DOHH2 (cell line): ENCODE measurements around the gene PRKN.

ENCODE experiments used
- H3F3A ChIP-seq: fragments of 200-600 bp; sonication (generic), shearing (Covaris generic); 2 replicates; pipeline ENCODE4 v1.6.0; 2016; ENCODE audit warnings: antibody characterized with exemption, mild to moderate bottlenecking; ENCODE audit not compliant: control insufficient read depth, insufficient read depth
- H3K27ac ChIP-seq: fragments of 200-600 bp; sonication (generic); 2 replicates; pipeline ENCODE4 v1.5.1; 2014; ENCODE audit warnings: low read depth, mild to moderate bottlenecking, low read length, moderate library complexity
- H3K27me3 ChIP-seq: fragments of 200-600 bp; sonication (generic); 2 replicates; pipeline ENCODE4 v1.6.1; 2014; ENCODE audit warnings: mild to moderate bottlenecking, low read length, mixed read lengths; ENCODE audit not compliant: control insufficient read depth
- H3K36me3 ChIP-seq: fragments of 200-600 bp; sonication (generic); 2 replicates; pipeline ENCODE4 v1.6.1; 2014; ENCODE audit warnings: mild to moderate bottlenecking, low read length, moderate library complexity, mixed read lengths; ENCODE audit not compliant: control insufficient read depth
- H3K4me1 ChIP-seq: fragments of 200-600 bp; sonication (generic); 2 replicates; pipeline ENCODE4 v1.6.1; 2014; ENCODE audit warnings: mild to moderate bottlenecking, low read length, mixed read lengths; ENCODE audit not compliant: control insufficient read depth
- H3K4me2 ChIP-seq: fragments of 200-600 bp; sonication (generic); 2 replicates; pipeline ENCODE4 v1.6.0; 2014; ENCODE audit warnings: mild to moderate bottlenecking, low read length, moderate library complexity
- H3K4me3 ChIP-seq: fragments of 200-600 bp; sonication (generic); 2 replicates; pipeline ENCODE4 v1.5.1; 2014; ENCODE audit warnings: mild to moderate bottlenecking, low read length, mixed read lengths
- H3K79me2 ChIP-seq: fragments of 200-600 bp; sonication (generic); 2 replicates; pipeline ENCODE4 v1.6.1; 2014; ENCODE audit warnings: mild to moderate bottlenecking, low read length, mixed read lengths; ENCODE audit not compliant: control insufficient read depth
- H3K9me2 ChIP-seq: fragments of 200-600 bp; sonication (generic); replicated peaks from 2 replicates; pipeline ENCODE4 v1.6.1; 2014; ENCODE audit warnings: mild to moderate bottlenecking, low read length, mixed read lengths; ENCODE audit not compliant: control insufficient read depth
- H3K9me3 ChIP-seq: fragments of 200-600 bp; sonication (generic); 2 replicates; pipeline ENCODE4 v1.6.1; 2014; ENCODE audit warnings: antibody characterized with exemption, low read length, mixed read lengths; ENCODE audit not compliant: control insufficient read depth, insufficient read depth
- H4K20me1 ChIP-seq: fragments of 200-600 bp; sonication (generic); 2 replicates; pipeline ENCODE4 v1.6.0; 2014; ENCODE audit warnings: low read depth, mild to moderate bottlenecking, antibody characterized with exemption, low read length, moderate library complexity; ENCODE audit not compliant: control insufficient read depth, insufficient read depth
- EZH2phosphoT487 ChIP-seq: fragments of 200-600 bp; sonication (generic); IDR thresholded peaks from 2 replicates; pipeline ENCODE4 v1.6.1; 2017; ENCODE audit warnings: borderline replicate concordance, mild to moderate bottlenecking, antibody characterized with exemption, low read length, moderate library complexity, mixed read lengths
- TF ChIP-seq, protein P1 (sequence below): fragments of 200-600 bp; sonication (generic); IDR thresholded peaks from one replicate; pipeline ENCODE4 v1.5.1; 2014; ENCODE audit warnings: antibody characterized with exemption, mild to moderate bottlenecking, low read depth, low read length; ENCODE audit not compliant: poor library complexity, severe bottlenecking

PRKN gene

DNA sequence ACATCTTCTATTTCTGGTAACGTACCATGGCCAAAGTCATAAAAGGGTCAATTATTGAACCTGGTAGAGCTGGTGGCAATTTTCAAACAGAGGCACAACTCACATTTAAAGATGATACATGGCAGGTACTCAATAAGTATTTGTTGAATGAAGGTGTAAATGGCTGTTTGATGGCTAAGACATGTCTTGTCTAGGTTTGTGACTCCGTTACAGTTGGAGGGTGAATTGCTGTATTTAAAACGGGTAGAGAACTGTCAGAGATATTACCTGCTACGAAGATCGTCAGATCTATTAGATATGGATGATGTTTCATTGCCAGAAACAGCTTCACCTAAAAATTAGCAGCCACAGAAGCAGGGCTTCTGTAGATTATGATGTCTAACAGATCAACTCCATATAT lies 601.9 kb downstream of the PRKN start:
- H3K27ac ChIP-seq = no peak overlapping the region
- H3K27me3 ChIP-seq = no peaks in the 10 kb centered on the region
- H3F3A ChIP-seq = no peaks in the 10 kb centered on the region
- H3K4me2 ChIP-seq = no peak overlapping the region
- no peaks in the 10 kb centered on the region for H3K79me2 ChIP-seq
- H3K9me2 ChIP-seq = no peaks in the 10 kb centered on the region
- no peaks in the 10 kb centered on the region for H3K36me3 ChIP-seq
- H3K9me3 ChIP-seq = no peaks in the 10 kb centered on the region
- H3K4me1 ChIP-seq = no peaks in the 10 kb centered on the region
- TF ChIP-seq EZH2phosphoT487 = no peak
- TF ChIP-seq, protein P1, sequence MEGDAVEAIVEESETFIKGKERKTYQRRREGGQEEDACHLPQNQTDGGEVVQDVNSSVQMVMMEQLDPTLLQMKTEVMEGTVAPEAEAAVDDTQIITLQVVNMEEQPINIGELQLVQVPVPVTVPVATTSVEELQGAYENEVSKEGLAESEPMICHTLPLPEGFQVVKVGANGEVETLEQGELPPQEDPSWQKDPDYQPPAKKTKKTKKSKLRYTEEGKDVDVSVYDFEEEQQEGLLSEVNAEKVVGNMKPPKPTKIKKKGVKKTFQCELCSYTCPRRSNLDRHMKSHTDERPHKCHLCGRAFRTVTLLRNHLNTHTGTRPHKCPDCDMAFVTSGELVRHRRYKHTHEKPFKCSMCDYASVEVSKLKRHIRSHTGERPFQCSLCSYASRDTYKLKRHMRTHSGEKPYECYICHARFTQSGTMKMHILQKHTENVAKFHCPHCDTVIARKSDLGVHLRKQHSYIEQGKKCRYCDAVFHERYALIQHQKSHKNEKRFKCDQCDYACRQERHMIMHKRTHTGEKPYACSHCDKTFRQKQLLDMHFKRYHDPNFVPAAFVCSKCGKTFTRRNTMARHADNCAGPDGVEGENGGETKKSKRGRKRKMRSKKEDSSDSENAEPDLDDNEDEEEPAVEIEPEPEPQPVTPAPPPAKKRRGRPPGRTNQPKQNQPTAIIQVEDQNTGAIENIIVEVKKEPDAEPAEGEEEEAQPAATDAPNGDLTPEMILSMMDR = no peak
- H4K20me1 ChIP-seq = no peaks in the 10 kb centered on the region
- H3K4me3 ChIP-seq = no peak overlapping the region

DNA sequence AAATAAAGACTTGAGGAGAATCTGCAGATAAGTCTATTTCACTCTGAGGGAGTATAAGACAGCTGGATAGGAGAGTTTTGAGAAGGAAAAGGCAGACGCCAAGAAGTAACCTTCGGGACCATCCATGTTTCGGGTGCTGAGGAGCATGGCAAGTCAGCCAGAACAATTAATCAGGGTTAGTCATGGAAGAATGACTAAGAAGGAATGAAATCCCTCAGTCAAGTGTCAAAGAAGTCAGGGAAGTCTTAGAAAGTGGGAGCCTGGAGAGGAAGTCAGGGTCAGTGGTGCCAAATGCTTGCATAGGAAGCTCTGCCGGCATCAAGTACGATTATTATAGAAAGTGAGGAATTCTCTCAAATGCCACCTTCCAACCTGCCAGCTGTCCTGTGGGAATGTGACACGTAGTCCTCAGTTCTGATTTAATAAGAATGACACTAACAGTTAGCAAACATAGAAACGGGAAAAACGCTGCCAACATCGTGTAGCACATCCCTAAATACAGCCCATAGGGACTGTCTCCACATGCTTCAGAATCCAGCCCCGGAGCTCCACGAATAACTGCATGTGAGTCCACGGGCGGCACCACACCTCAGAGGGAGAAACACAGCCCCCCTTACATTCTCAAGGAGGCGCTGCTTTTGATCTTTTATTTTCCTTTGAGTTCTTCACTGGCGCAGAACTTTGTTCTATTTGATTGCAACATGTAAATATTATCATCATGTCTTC lies 602.7 kb downstream of the PRKN start:
- H3K4me1 ChIP-seq = no peaks in the 10 kb centered on the region
- no peaks in the 10 kb centered on the region for H3F3A ChIP-seq
- H3K27ac ChIP-seq = no peak overlapping the region
- H3K9me3 ChIP-seq = no peaks in the 10 kb centered on the region
- TF ChIP-seq EZH2phosphoT487 = no peak
- TF ChIP-seq, protein P1 = no peak
- no peak overlapping the region for H3K4me2 ChIP-seq
- H3K79me2 ChIP-seq = no peaks in the 10 kb centered on the region
- H3K27me3 ChIP-seq = no peaks in the 10 kb centered on the region
- H3K4me3 ChIP-seq = no peak overlapping the region
- no peaks in the 10 kb centered on the region for H3K36me3 ChIP-seq
- no peaks in the 10 kb centered on the region for H4K20me1 ChIP-seq
- H3K9me2 ChIP-seq = no peaks in the 10 kb centered on the region

DNA sequence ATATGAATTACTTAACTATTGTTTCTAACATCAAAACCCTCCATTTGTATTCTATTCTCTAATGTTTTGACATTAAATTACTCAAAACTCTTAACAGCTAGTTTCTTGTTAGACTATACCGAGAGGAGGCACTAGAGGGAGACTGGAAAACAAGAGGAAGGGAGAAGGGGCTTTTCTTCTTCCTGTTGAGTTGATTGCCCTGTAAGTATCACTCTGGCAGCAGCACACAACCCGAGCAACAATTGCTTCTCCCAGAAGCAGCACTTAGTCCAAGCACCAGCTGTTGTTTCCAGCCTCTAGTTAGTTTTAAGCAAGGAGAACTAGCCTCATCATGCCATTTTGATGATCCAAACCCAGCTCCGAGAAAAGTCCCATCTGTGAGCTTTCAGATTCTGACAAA lies 603.8 kb downstream of the PRKN start:
- TF ChIP-seq EZH2phosphoT487 = no peak
- TF ChIP-seq, protein P1 = no peak
- no peak overlapping the region for H3K4me2 ChIP-seq

More for the DNA sequence above, 603.8 kb downstream of the PRKN start:
- Histone ChIP-seq H3K4me3 (no peak overlapping the region), H3K79me2 (no peaks in the 10 kb centered on the region), H3K36me3 (no peaks in the 10 kb centered on the region), H3F3A (no peaks in the 10 kb centered on the region), H3K27me3 (no peaks in the 10 kb centered on the region), H3K9me3 (no peaks in the 10 kb centered on the region), H3K4me1 (no peaks in the 10 kb centered on the region), H4K20me1 (no peaks in the 10 kb centered on the region), H3K27ac (no peak overlapping the region), H3K9me2 (no peaks in the 10 kb centered on the region)
